Fibroblast of lung (primary cell): ENCODE results near the gene RHOXF1.
"Not testable (repeated sequence)": the region's sequence is repeated elsewhere in the genome, so short reads cannot be mapped to it uniquely, and the experiment has no call there.

Source experiments
- EZH2 ChIP-seq: IDR thresholded peaks from 2 replicates; pipeline ENCODE4 v1.5.1; 2012; ENCODE audit warnings: low read length, control low read depth, mild to moderate bottlenecking; ENCODE audit errors: missing control alignments
- TF ChIP-seq, protein P1 (sequence below), 2 donors: IDR thresholded peaks in 1 of 2; conservative IDR thresholded peaks in 1 of 2; 1 replicate in 1 of 2; 2 replicates in 1 of 2; pipeline ENCODE4 v1.5.1; 2011 to 2012; ENCODE audit warnings: low read length in 2 of 2, control low read depth in 1 of 2, inconsistent platforms in 1 of 2, low read depth in 1 of 2, mild to moderate bottlenecking in 1 of 2

DNA sequence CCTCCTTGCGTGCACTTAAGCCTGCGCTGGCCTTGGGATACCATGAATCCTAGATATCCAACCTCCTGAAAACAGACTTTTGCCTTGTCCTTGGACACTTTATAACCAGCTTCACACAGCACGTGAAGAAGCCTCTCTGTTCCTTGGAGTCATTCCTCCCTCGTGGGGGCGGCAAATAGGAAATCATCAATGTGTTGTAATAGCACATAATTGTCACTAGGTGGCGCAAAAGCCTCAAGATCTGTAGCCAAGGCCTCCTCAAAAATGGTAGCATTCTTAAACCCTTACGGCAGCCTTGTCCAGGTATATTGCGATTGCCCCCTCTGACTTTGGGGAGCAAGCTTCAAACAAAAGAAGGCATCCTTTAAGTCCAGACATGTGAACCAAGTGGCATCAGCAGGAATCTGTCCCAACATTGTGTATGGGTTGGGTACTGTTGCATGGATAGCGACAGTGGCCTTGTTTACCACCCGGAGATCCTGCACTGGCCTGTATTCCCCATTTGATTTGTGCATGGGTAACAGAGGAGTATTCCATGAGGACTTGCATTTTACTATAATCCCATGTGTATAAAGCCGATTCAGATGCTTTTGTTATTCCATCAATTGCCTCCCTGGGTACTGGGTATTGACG lies 30.0 kb downstream of the RHOXF1 start:
- TF ChIP-seq, protein P1, sequence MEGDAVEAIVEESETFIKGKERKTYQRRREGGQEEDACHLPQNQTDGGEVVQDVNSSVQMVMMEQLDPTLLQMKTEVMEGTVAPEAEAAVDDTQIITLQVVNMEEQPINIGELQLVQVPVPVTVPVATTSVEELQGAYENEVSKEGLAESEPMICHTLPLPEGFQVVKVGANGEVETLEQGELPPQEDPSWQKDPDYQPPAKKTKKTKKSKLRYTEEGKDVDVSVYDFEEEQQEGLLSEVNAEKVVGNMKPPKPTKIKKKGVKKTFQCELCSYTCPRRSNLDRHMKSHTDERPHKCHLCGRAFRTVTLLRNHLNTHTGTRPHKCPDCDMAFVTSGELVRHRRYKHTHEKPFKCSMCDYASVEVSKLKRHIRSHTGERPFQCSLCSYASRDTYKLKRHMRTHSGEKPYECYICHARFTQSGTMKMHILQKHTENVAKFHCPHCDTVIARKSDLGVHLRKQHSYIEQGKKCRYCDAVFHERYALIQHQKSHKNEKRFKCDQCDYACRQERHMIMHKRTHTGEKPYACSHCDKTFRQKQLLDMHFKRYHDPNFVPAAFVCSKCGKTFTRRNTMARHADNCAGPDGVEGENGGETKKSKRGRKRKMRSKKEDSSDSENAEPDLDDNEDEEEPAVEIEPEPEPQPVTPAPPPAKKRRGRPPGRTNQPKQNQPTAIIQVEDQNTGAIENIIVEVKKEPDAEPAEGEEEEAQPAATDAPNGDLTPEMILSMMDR (conservative IDR thresholded peaks at IDR 0.05 in 1 of 2, IDR thresholded peaks at IDR 0.05 in 1 of 2; ENCODE audit: low read depth in 1 of 2, low read length in 2 of 2) = not testable (repeated sequence)
- TF ChIP-seq EZH2 = not testable (repeated sequence)
